ENCODE measurements around the gene EXOC7.

EXOC7 gene

GRCh38 chr17:76148015-76148326 is 44.4 kb upstream of the EXOC7 start:
- TF ChIP-seq, protein P1, sequence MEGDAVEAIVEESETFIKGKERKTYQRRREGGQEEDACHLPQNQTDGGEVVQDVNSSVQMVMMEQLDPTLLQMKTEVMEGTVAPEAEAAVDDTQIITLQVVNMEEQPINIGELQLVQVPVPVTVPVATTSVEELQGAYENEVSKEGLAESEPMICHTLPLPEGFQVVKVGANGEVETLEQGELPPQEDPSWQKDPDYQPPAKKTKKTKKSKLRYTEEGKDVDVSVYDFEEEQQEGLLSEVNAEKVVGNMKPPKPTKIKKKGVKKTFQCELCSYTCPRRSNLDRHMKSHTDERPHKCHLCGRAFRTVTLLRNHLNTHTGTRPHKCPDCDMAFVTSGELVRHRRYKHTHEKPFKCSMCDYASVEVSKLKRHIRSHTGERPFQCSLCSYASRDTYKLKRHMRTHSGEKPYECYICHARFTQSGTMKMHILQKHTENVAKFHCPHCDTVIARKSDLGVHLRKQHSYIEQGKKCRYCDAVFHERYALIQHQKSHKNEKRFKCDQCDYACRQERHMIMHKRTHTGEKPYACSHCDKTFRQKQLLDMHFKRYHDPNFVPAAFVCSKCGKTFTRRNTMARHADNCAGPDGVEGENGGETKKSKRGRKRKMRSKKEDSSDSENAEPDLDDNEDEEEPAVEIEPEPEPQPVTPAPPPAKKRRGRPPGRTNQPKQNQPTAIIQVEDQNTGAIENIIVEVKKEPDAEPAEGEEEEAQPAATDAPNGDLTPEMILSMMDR (IDR thresholded peaks at IDR 0.05; ENCODE audit: extremely low read depth, missing control alignments): no peak
- DNase-seq (ENCODE audit: low spot score): no peak

DNA sequence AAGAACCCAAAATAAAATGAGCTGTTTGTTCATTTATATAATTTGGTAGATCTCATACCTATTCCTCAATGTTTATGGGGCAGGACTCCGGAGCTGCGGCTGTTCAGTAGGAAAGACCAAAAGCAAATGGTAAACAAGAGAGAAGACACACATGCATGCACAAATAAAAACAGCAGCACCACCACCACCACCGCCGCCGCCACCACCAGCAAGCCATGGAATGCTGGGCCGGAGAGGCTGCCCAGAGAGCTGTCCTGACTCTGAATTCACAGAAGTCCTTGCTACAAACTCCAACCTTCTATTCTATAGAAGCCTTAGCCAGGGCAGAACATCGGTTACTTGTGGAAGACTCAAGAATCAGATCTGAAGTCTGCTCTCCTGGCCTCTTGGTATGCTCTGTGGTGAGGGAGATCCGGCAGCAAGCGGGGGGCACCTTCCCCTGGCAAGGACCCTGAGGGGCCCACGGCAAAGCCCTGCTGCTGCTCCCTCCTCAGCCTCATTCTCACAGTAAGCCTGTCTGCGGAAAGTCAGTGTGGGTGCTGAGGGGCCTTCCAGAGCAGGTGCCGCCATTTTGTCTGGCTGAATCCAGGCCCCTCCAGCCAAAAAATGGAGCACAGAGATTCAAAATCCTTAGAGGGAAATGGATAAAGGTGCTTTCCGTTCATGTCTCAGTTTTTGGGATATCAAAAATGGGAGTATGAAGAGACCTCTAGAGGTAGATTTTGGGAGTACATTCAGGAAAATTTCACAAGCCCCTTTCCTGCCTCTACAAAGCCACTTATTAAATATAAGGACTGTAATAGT is 43.8 kb upstream of the EXOC7 start:
- DNase-seq (ENCODE audit: low spot score): no peak
- TF ChIP-seq, protein P1 (IDR thresholded peaks at IDR 0.05; ENCODE audit: extremely low read depth, missing control alignments): no peak

GRCh38 chr17:76146053-76146851 is 42.7 kb upstream of the EXOC7 start:
- no peak for DNase-seq (ENCODE audit: low spot score)
- TF ChIP-seq, protein P1 (IDR thresholded peaks at IDR 0.05; ENCODE audit: extremely low read depth, missing control alignments): no peak

- TF ChIP-seq, protein P1 (IDR thresholded peaks at IDR 0.05; ENCODE audit: extremely low read depth, missing control alignments): no peak
- DNase-seq (ENCODE audit: low spot score): peak; percentile 64
These were observed 41.9 kb upstream of the EXOC7 start for GRCh38 chr17:76145231-76146052.

GRCh38 chr17:76142585-76143041 is 39.0 kb upstream of the EXOC7 start:
- no peak for DNase-seq (ENCODE audit: low spot score)
- TF ChIP-seq, protein P1 (IDR thresholded peaks at IDR 0.05; ENCODE audit: extremely low read depth, missing control alignments): no peak

GRCh38 chr17:76142039-76142584 is 38.5 kb upstream of the EXOC7 start:
- DNase-seq (ENCODE audit: low spot score): no peak
- TF ChIP-seq, protein P1 (IDR thresholded peaks at IDR 0.05; ENCODE audit: extremely low read depth, missing control alignments): no peak

Data from GM20000 (cell line).